NT2/D1 (cell line): ENCODE measurements around the gene GALNT14.

Source experiments
- DNase-seq: peaks from one replicate; pipeline ENCODE4 v3.0.0-alpha.2; 2011; ENCODE audit warnings: low read depth, low spot score
- H3K27me3 ChIP-seq: 2 replicates; pipeline ENCODE4 v1.6.0; 2011; ENCODE audit warnings: mild to moderate bottlenecking; ENCODE audit not compliant: insufficient read length, insufficient read depth
- H3K36me3 ChIP-seq: 2 replicates; pipeline ENCODE4 v1.6.1; 2011; ENCODE audit warnings: mild to moderate bottlenecking, low read length, mixed read lengths; ENCODE audit not compliant: insufficient read depth, insufficient read length
- H3K4me1 ChIP-seq: 2 replicates; pipeline ENCODE4 v1.5.1; 2011; ENCODE audit not compliant: insufficient read depth, insufficient read length
- H3K4me3 ChIP-seq: 2 replicates; pipeline ENCODE4 v1.5.1; 2011; ENCODE audit warnings: low read depth; ENCODE audit not compliant: insufficient read length
- H3K9ac ChIP-seq: 2 replicates; pipeline ENCODE4 v1.6.0; 2011; ENCODE audit warnings: low read depth; ENCODE audit not compliant: insufficient read length
- H3K9me3 ChIP-seq: 2 replicates; pipeline ENCODE4 v1.5.1; 2011; ENCODE audit warnings: mild to moderate bottlenecking, low read length; ENCODE audit not compliant: insufficient read depth
- SUZ12 ChIP-seq: IDR thresholded peaks from 2 replicates; pipeline ENCODE4 v1.6.1; 2011; ENCODE audit not compliant: insufficient read length, insufficient read depth; ENCODE audit errors: extremely low read depth
- YY1 ChIP-seq: IDR thresholded peaks from 2 replicates; pipeline ENCODE4 v1.6.1; 2011; ENCODE audit not compliant: insufficient read length, insufficient read depth
- ZNF274 ChIP-seq: IDR thresholded peaks from 2 replicates; pipeline ENCODE4 v1.6.1; 2011; ENCODE audit warnings: mild to moderate bottlenecking, low read depth, low read length

Gene GALNT14

GRCh38 chr2:30956995-30957394, 181.2 kb downstream of the GALNT14 start:
- Histone ChIP-seq H3K9me3 (no peaks in the 10 kb centered on the region), H3K4me3 (no peak overlapping the region), H3K4me1 (no peaks in the 10 kb centered on the region), H3K36me3 (peaks cover 5% of the 10 kb centered on the region), H3K27me3 (no peaks in the 10 kb centered on the region), H3K9ac (no peak overlapping the region)
- DNase-seq, result no peak
- TF ChIP-seq YY1 (no peak), ZNF274 (no peak), SUZ12 (no peak)

- Histone ChIP-seq H3K9me3 (no peaks in the 10 kb centered on the region), H3K9ac (no peak overlapping the region), H3K4me1 (no peaks in the 10 kb centered on the region), H3K27me3 (no peaks in the 10 kb centered on the region), H3K36me3 (peaks cover 5% of the 10 kb centered on the region), H3K4me3 (no peak overlapping the region)
- no peak for DNase-seq
- TF ChIP-seq ZNF274, result no peak
- no peak for TF ChIP-seq SUZ12
- TF ChIP-seq YY1, result no peak
Measured at GRCh38 chr2:30955516-30956132, 182.6 kb downstream of the GALNT14 start.

GRCh38 chr2:30950339-30950738, 187.9 kb downstream of the GALNT14 start:
- no peak for DNase-seq
- no peaks in the 10 kb centered on the region for H3K4me1 ChIP-seq

GRCh38 chr2:30949435-30949834, 188.8 kb downstream of the GALNT14 start:
- Histone ChIP-seq H3K27me3 (no peaks in the 10 kb centered on the region), H3K9me3 (peaks cover 16% of the 10 kb centered on the region; the same call in 1 of the 2 replicates), H3K4me1 (no peaks in the 10 kb centered on the region), H3K9ac (no peak overlapping the region), H3K36me3 (no peaks in the 10 kb centered on the region), H3K4me3 (no peak overlapping the region)
- TF ChIP-seq YY1, result no peak
- TF ChIP-seq SUZ12, result no peak
- TF ChIP-seq ZNF274, result no peak
- DNase-seq, result no peak

More at GRCh38 chr2:30950339-30950738, 187.9 kb downstream of the GALNT14 start:
- H3K4me3 ChIP-seq, result no peak overlapping the region
- no peak overlapping the region for H3K9ac ChIP-seq
- no peaks in the 10 kb centered on the region for H3K36me3 ChIP-seq
- peaks cover 16% of the 10 kb centered on the region; the same call in 1 of the 2 replicates for H3K9me3 ChIP-seq
- TF ChIP-seq ZNF274, result no peak
- no peak for TF ChIP-seq SUZ12
- TF ChIP-seq YY1, result no peak
- no peaks in the 10 kb centered on the region for H3K27me3 ChIP-seq

GRCh38 chr2:30948857-30949256, 189.4 kb downstream of the GALNT14 start:
- Histone ChIP-seq H3K4me3 (no peak overlapping the region), H3K27me3 (no peaks in the 10 kb centered on the region), H3K36me3 (no peaks in the 10 kb centered on the region)

GRCh38 chr2:30948130-30948529, 190.1 kb downstream of the GALNT14 start:
- DNase-seq, result no peak
- TF ChIP-seq YY1, result no peak
- TF ChIP-seq SUZ12, result no peak
- TF ChIP-seq ZNF274, result no peak
- no peaks in the 10 kb centered on the region for H3K36me3 ChIP-seq
- peaks cover 16% of the 10 kb centered on the region; the same call in 1 of the 2 replicates for H3K9me3 ChIP-seq
- peaks cover 2% of the 10 kb centered on the region for H3K4me1 ChIP-seq
- H3K27me3 ChIP-seq, result no peaks in the 10 kb centered on the region
- no peak overlapping the region for H3K9ac ChIP-seq
- H3K4me3 ChIP-seq, result no peak overlapping the region

More at GRCh38 chr2:30948857-30949256, 189.4 kb downstream of the GALNT14 start:
- peaks cover 16% of the 10 kb centered on the region; the same call in 1 of the 2 replicates for H3K9me3 ChIP-seq
- DNase-seq, result no peak
- no peak overlapping the region for H3K9ac ChIP-seq
- no peaks in the 10 kb centered on the region for H3K4me1 ChIP-seq
- TF ChIP-seq ZNF274 (no peak), SUZ12 (no peak), YY1 (no peak)

- peaks cover 16% of the 10 kb centered on the region; the same call in 1 of the 2 replicates for H3K9me3 ChIP-seq
- no peaks in the 10 kb centered on the region for H3K36me3 ChIP-seq
- H3K4me1 ChIP-seq, result peaks cover 2% of the 10 kb centered on the region
- no peaks in the 10 kb centered on the region for H3K27me3 ChIP-seq
- DNase-seq, result no peak
- H3K9ac ChIP-seq, result no peak overlapping the region
- H3K4me3 ChIP-seq, result no peak overlapping the region
- TF ChIP-seq YY1 (no peak), ZNF274 (no peak), SUZ12 (no peak)
Measured at GRCh38 chr2:30947686-30948085, 190.6 kb downstream of the GALNT14 start.

- Histone ChIP-seq H3K9ac (no peak overlapping the region), H3K4me1 (peaks cover 2% of the 10 kb centered on the region), H3K27me3 (no peaks in the 10 kb centered on the region), H3K9me3 (no peaks in the 10 kb centered on the region; the same call in 1 of the 2 replicates), H3K36me3 (no peaks in the 10 kb centered on the region), H3K4me3 (no peak overlapping the region)
- no peak for DNase-seq
- no peak for TF ChIP-seq ZNF274
- no peak for TF ChIP-seq YY1
Measured at GRCh38 chr2:30942419-30942818, 195.8 kb downstream of the GALNT14 start.
